B cell (primary cell): ENCODE measurements around the gene TMPRSS13.

Experiments
- CTCF ChIP-seq: fragments of 200-600 bp; IDR thresholded peaks from one replicate; pipeline ENCODE4 v1.8.0; 2022; ENCODE audit warnings: antibody characterized with exemption, mild to moderate bottlenecking
- EZH2 ChIP-seq: IDR thresholded peaks from 2 replicates; pipeline ENCODE4 v1.6.1; 2012; ENCODE audit warnings: borderline replicate concordance, low read depth, mild to moderate bottlenecking, moderate library complexity, low read length; ENCODE audit not compliant: insufficient read depth, poor library complexity, severe bottlenecking

- no peak for TF ChIP-seq CTCF
- no peak for TF ChIP-seq EZH2
These were observed 33.6 kb upstream of the TMPRSS13 start for GRCh38 chr11:117962826-117963225.
